Breast epithelium (tissue), 3 donors: ENCODE measurements around the gene MYO9B.

Experiments used
- CTCF ChIP-seq, 3 donors: fragments of 450-650 bp; IDR thresholded peaks; one replicate each; pipeline ENCODE4 v1.5.1; 2016 to 2017; ENCODE audit warnings: antibody characterized with exemption in 3 of 3, mild to moderate bottlenecking in 3 of 3, moderate library complexity in 3 of 3
- POLR2A ChIP-seq: fragments of 450-650 bp; IDR thresholded peaks from one replicate; pipeline ENCODE4 v1.6.1; 2016; ENCODE audit warnings: antibody characterized with exemption, mild to moderate bottlenecking, moderate library complexity
- POLR2AphosphoS5 ChIP-seq, 3 donors: sonication (generic); formaldehyde crosslinking; IDR thresholded peaks; one replicate each; pipeline ENCODE4 v1.6.1; 2017; ENCODE audit warnings: antibody characterized with exemption in 3 of 3

- TF ChIP-seq CTCF (IDR thresholded peaks at IDR 0.05): no peak
- TF ChIP-seq POLR2AphosphoS5 (IDR thresholded peaks at IDR 0.05): no peak
- TF ChIP-seq POLR2A: no peak
Observed at GRCh38 chr19:17240062-17240752, 164.6 kb downstream of the MYO9B start.
